GM18870 (cell line): Measurements from ENCODE around the gene NHSL2.

ENCODE experiments used
- ATAC-seq: cut with Tn5 transposase; IDR thresholded peaks from one replicate; pipeline ENCODE4 v1.9.1; 2021; ENCODE audit warnings: moderate library complexity; ENCODE audit not compliant: unreplicated experiment

NHSL2 gene

GRCh38 chrX:72016881-72017783 lies 106.5 kb downstream of the NHSL2 start:
- no peak for ATAC-seq

GRCh38 chrX:72018277-72019112 lies 107.8 kb downstream of the NHSL2 start:
- ATAC-seq: no peak

- no peak for ATAC-seq
These were observed 108.8 kb downstream of the NHSL2 start for GRCh38 chrX:72019487-72019886.

GRCh38 chrX:72020204-72020603 lies 109.6 kb downstream of the NHSL2 start:
- no peak for ATAC-seq

GRCh38 chrX:72020788-72021187 lies 110.1 kb downstream of the NHSL2 start:
- no peak for ATAC-seq

GRCh38 chrX:72021975-72022374 lies 111.3 kb downstream of the NHSL2 start:
- ATAC-seq: no peak

GRCh38 chrX:72023071-72023470 lies 112.4 kb downstream of the NHSL2 start:
- no peak for ATAC-seq

GRCh38 chrX:72025236-72025770 lies 114.7 kb downstream of the NHSL2 start:
- ATAC-seq: no peak

GRCh38 chrX:72026341-72027023 lies 115.8 kb downstream of the NHSL2 start:
- ATAC-seq: peak; percentile 54

GRCh38 chrX:72027024-72027913 lies 116.6 kb downstream of the NHSL2 start:
- ATAC-seq: no peak

GRCh38 chrX:72027914-72028307 lies 117.3 kb downstream of the NHSL2 start:
- no peak for ATAC-seq

GRCh38 chrX:72028701-72029470 lies 118.2 kb downstream of the NHSL2 start:
- ATAC-seq: no peak

- ATAC-seq: no peak
These were observed 119.1 kb downstream of the NHSL2 start for GRCh38 chrX:72029483-72030411.

GRCh38 chrX:72030431-72030830 lies 119.8 kb downstream of the NHSL2 start:
- no peak for ATAC-seq

- no peak for ATAC-seq
These were observed 120.5 kb downstream of the NHSL2 start for GRCh38 chrX:72031118-72031517.

- no peak for ATAC-seq
These were observed 121.0 kb downstream of the NHSL2 start for GRCh38 chrX:72031634-72032033.

GRCh38 chrX:72037601-72038000 lies 127.0 kb downstream of the NHSL2 start:
- no peak for ATAC-seq

GRCh38 chrX:72038016-72038415 lies 127.4 kb downstream of the NHSL2 start:
- no peak for ATAC-seq
